ENCODE data around the gene LRRFIP1.
"Not testable (repeated sequence)": the region's sequence is repeated elsewhere in the genome, so short reads cannot be mapped to it uniquely, and the experiment has no call there.

LRRFIP1 gene

GRCh38 chr2:237666606-237667005, 39.2 kb downstream of the LRRFIP1 start:
- no peak for DNase-seq

GRCh38 chr2:237667050-237667576, 39.7 kb downstream of the LRRFIP1 start:
- not testable (repeated sequence) for DNase-seq

GRCh38 chr2:237667893-237668292, 40.5 kb downstream of the LRRFIP1 start:
- no peak for DNase-seq

GRCh38 chr2:237668440-237668839, 41.1 kb downstream of the LRRFIP1 start:
- DNase-seq, result no peak

- DNase-seq, result no peak
These were observed 41.9 kb downstream of the LRRFIP1 start for GRCh38 chr2:237669283-237669627.

- DNase-seq, result no peak
These were observed 42.4 kb downstream of the LRRFIP1 start for GRCh38 chr2:237669628-237670392.

- no peak for DNase-seq
These were observed 43.3 kb downstream of the LRRFIP1 start for GRCh38 chr2:237670641-237671040.

- no peak for DNase-seq
These were observed 44.2 kb downstream of the LRRFIP1 start for GRCh38 chr2:237671466-237672138.

GRCh38 chr2:237672731-237673129, 45.3 kb downstream of the LRRFIP1 start:
- DNase-seq, result no peak

GRCh38 chr2:237673130-237674001, 46.0 kb downstream of the LRRFIP1 start:
- DNase-seq, result no peak

- peak; percentile 75 for DNase-seq
These were observed 47.4 kb downstream of the LRRFIP1 start for GRCh38 chr2:237674731-237675276.

- DNase-seq, result no peak
These were observed 47.9 kb downstream of the LRRFIP1 start for GRCh38 chr2:237675316-237675715.

- DNase-seq, result no peak
These were observed 53.5 kb downstream of the LRRFIP1 start for GRCh38 chr2:237680702-237681478.

- DNase-seq, result no peak
These were observed 54.8 kb downstream of the LRRFIP1 start for GRCh38 chr2:237682151-237682550.

GRCh38 chr2:237682856-237683670, 55.7 kb downstream of the LRRFIP1 start:
- no peak for DNase-seq

- DNase-seq, result no peak
These were observed 58.0 kb downstream of the LRRFIP1 start for GRCh38 chr2:237685408-237685807.

- no peak for DNase-seq
These were observed 59.3 kb downstream of the LRRFIP1 start for GRCh38 chr2:237686659-237687136.

- no peak for DNase-seq
These were observed 60.7 kb downstream of the LRRFIP1 start for GRCh38 chr2:237688081-237688480.

GRCh38 chr2:237688541-237688940, 61.2 kb downstream of the LRRFIP1 start:
- not testable (repeated sequence) for DNase-seq

GRCh38 chr2:237689336-237690131, 62.1 kb downstream of the LRRFIP1 start:
- DNase-seq, result no peak
